Ishikawa (cell line): ENCODE measurements around the gene CAMK4.

Source experiments
- CEBPB ChIP-seq: IDR thresholded peaks from 2 replicates; pipeline ENCODE4 v1.6.1; 2012
- CREB1 ChIP-seq: IDR thresholded peaks from 2 replicates; pipeline ENCODE4 v1.6.1; 2012; ENCODE audit warnings: low read depth
- EP300 ChIP-seq: IDR thresholded peaks from 2 replicates; pipeline ENCODE4 v1.6.1; 2012; ENCODE audit warnings: borderline replicate concordance
- RAD21 ChIP-seq: IDR thresholded peaks from 2 replicates; pipeline ENCODE4 v1.6.1; 2012; ENCODE audit warnings: low read depth

GRCh38 chr5:111392181-111392580, 168.0 kb downstream of the CAMK4 start:
- TF ChIP-seq CREB1 (no peak), EP300 (no peak), RAD21 (no peak), CEBPB (no peak)
